Stimulated activated naive B cell treated with anti-CD40 and anti-IgM and Interleukin-4, amounts not matched to agents 10 μg/mL and 1 μg/mL and 100 μg/mL, for 72 hours (primary cell): ENCODE measurements around the gene PRRC2B.

Experiments
- ATAC-seq, 2 donors: fragments of 150-1000 bp; cut with Tn5 transposase; replicated peaks; 2 replicates each; pipeline ENCODE4 v1.10.0; 2021; ENCODE audit warnings: moderate library complexity in 1 of 2
- DNase-seq: peaks from one replicate; pipeline ENCODE4 v3.0.0; 2021
- H3K27ac Mint-ChIP-seq: one replicate; pipeline ENCODE4 v1.8.0; 2022; ENCODE audit warnings: mild to moderate bottlenecking, mixed read lengths
- H3K27me3 Mint-ChIP-seq, 2 donors: one replicate each; pipeline ENCODE4 v1.8.0; 2022; ENCODE audit warnings: mixed read lengths in 2 of 2
- H3K36me3 Mint-ChIP-seq, 2 donors: one replicate each; pipeline ENCODE4 v1.8.0; 2022; ENCODE audit warnings: mixed read lengths in 2 of 2, mild to moderate bottlenecking in 1 of 2
- H3K4me1 Mint-ChIP-seq, 2 donors: one replicate each; pipeline ENCODE4 v1.8.0; 2022; ENCODE audit warnings: mixed read lengths in 2 of 2, mild to moderate bottlenecking in 1 of 2
- H3K4me3 Mint-ChIP-seq, 2 donors: one replicate each; pipeline ENCODE4 v1.8.0; 2022; ENCODE audit warnings: mild to moderate bottlenecking in 2 of 2, mixed read lengths in 2 of 2, moderate library complexity in 1 of 2
- H3K9me3 Mint-ChIP-seq, 2 donors: one replicate each; pipeline ENCODE4 v1.8.0; 2022; ENCODE audit warnings: mixed read lengths in 2 of 2, mild to moderate bottlenecking in 1 of 2

The PRRC2B gene

DNA sequence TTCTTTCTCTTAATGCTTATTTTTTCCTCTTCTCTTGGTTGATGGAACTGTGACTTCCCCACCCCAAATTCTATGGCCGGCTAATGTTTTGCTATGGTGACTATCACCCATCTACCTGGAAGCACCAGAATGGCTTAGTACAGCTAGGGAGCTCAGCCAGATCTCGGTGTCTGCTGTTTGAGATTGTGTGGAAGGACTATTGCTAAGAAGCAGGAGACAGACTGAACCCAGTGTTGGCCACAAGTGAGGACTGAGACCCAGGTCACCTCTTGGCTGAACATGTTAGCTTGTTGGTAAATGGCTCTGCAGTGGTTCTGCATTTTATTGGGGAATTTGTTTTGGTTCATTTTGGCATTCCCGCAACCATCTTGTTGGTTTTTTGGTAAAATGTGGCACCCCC is 2.7 kb downstream of the PRRC2B start:
- H3K4me3 Mint-ChIP-seq, result peak overlapping the region; percentile 87 to 90
- H3K27ac Mint-ChIP-seq, result peak overlapping the region; percentile 75
- H3K27me3 Mint-ChIP-seq, result no peaks in the 10 kb centered on the region
- peaks cover 39 to 63% of the 10 kb centered on the region in 2 donors for H3K4me1 Mint-ChIP-seq
- ATAC-seq, result no peak
- H3K36me3 Mint-ChIP-seq, result peaks cover 3 to 32% of the 10 kb centered on the region in 2 donors
- DNase-seq, result no peak
- H3K9me3 Mint-ChIP-seq, result no peaks in the 10 kb centered on the region

DNA sequence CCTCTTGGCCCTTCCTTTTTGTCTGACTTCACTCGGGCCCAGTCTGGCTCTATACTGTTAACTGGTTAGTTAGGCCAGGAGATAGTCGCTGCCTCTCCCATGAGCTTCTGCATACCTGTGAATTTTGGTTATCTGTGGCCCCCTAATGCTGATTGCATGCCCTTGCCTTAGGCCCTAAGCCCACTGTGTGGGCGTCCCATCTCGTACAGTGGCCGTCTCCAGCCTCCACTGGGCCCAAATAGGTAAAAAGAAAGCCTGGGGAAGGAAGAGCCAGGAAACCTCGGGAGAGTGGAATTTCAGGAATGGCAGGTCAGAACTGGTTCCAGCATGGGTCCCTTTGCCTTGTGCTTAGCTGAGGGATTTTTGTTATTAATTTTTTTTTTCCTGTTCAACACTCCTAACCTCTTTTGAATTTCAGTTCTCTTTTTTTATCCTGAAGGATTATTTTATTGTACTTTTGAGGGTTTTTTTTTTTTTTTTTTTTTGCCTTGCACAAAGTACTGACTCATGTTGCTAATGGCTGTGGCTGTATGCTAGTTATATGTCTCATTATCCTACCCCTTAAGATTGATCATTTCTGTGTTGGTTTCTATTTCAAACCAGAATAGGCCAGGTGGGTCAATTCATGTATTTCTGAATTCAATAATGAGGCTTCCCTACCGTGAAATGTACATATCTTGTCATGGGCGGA is 3.4 kb downstream of the PRRC2B start:
- Mint-ChIP-seq H3K36me3 (peaks cover 3 to 35% of the 10 kb centered on the region in 2 donors), H3K27ac (peak overlapping the region; percentile 77), H3K4me3 (peak overlapping the region; percentile 56 to 67), H3K4me1 (peaks cover 40 to 67% of the 10 kb centered on the region in 2 donors), H3K27me3 (no peaks in the 10 kb centered on the region), H3K9me3 (no peaks in the 10 kb centered on the region)
- DNase-seq, result no peak
- no peak for ATAC-seq

DNA sequence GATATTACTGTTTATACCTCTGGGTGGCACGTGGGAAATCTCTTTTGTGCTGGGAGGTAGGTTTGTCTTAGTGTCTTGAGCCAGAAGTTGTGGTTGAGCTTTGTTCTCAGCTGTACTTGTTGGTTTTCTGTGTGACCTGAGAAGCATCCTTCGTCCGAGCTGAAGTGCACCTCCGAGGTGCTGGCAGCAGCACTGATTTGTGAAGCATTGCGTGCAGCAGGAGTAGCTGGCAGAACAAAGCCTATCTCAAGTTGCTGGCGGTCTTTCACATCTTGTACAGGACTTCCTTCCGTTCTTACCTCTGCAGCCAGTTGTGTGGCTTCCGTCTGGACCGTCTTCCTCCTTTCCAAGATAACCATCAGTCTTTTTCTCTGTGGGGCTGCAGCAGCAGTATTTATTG is 4.3 kb downstream of the PRRC2B start:
- H3K36me3 Mint-ChIP-seq, result peaks cover 11 to 43% of the 10 kb centered on the region in 2 donors
- ATAC-seq (peak in 1 of 2 donors; percentile 6), DNase-seq (peak; percentile 17)
- no peaks in the 10 kb centered on the region for H3K27me3 Mint-ChIP-seq
- H3K4me3 Mint-ChIP-seq, result peak overlapping the region; percentile 56 to 67
- peaks cover 47 to 74% of the 10 kb centered on the region in 2 donors for H3K4me1 Mint-ChIP-seq
- peak overlapping the region; percentile 77 for H3K27ac Mint-ChIP-seq
- H3K9me3 Mint-ChIP-seq, result no peaks in the 10 kb centered on the region

DNA sequence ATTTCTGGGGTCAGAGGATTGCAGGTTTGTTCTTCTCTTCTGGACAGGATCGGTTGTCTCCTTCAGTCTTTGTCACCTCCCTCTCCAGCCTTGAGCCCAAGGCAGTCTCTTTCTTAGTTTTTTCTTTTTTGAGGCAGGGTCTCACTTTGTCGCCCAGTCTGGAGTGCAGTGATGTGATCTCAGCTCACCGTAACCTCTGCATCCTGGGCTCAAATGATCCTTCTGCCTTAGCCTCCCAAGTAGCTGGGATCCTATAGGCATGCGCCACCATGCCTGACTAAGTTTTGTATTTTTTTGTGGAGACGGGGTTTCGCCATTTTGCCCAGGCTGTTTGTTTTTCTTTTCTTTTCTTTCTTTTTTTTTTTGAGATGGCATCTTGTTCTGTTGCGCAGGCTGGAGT is 6.1 kb downstream of the PRRC2B start:
- Mint-ChIP-seq H3K36me3 (peaks cover 13 to 44% of the 10 kb centered on the region in 2 donors), H3K9me3 (no peaks in the 10 kb centered on the region), H3K4me1 (peaks cover 49 to 83% of the 10 kb centered on the region in 2 donors), H3K27me3 (no peaks in the 10 kb centered on the region), H3K4me3 (no peak overlapping the region), H3K27ac (peak overlapping the region; percentile 43)
- DNase-seq, result no peak
- no peak for ATAC-seq

DNA sequence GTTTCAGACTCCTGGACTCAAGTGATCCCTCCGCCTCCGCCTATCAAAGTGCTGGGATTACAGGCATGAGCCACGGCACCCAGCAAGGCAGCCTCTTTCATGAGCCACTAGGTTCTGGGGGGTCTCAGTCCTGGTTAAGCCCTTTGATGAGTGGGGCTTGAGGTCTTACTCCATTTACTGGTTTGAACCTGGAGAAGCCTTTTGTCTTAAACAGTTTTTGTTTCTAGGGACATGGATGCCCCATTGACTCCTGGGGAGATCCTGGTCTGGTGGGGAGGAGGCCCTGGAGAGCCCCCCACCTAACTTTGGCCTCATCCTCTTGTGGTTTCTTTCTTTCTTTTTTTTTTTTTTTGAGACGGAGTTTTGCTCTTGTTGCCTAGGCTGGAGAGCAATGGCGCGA is 6.7 kb downstream of the PRRC2B start:
- ATAC-seq (no peak), DNase-seq (no peak)
- Mint-ChIP-seq H3K27ac (peak overlapping the region; percentile 80), H3K4me3 (no peak overlapping the region), H3K27me3 (no peaks in the 10 kb centered on the region), H3K4me1 (peaks cover 51 to 83% of the 10 kb centered on the region in 2 donors), H3K9me3 (no peaks in the 10 kb centered on the region), H3K36me3 (peaks cover 15 to 42% of the 10 kb centered on the region in 2 donors)

DNA sequence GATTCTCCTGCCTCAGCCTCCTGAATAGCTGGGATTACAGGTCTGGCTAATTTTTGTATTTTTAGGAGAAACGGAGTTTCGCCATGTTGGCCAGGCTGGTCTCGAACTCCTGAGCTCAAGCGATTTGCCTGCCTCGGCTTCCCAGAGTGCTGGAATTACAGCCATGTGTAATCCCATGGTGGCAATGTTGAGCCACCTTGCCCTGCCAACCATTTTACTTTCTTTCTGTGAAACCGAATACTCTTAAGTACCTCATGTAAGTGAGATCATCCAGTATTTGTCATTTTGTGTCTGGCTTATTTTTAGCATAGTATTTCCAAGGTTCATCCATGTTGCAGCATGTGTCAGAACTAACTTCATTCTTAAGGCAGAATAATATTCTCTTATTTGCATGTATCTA is 8.2 kb downstream of the PRRC2B start:
- H3K27ac Mint-ChIP-seq, result peak overlapping the region; percentile 9
- H3K4me3 Mint-ChIP-seq, result no peak overlapping the region
- H3K36me3 Mint-ChIP-seq, result peaks cover 17 to 42% of the 10 kb centered on the region in 2 donors
- no peaks in the 10 kb centered on the region for H3K27me3 Mint-ChIP-seq
- ATAC-seq, result no peak
- no peaks in the 10 kb centered on the region for H3K9me3 Mint-ChIP-seq
- no peak for DNase-seq
- H3K4me1 Mint-ChIP-seq, result peaks cover 54 to 83% of the 10 kb centered on the region in 2 donors

DNA sequence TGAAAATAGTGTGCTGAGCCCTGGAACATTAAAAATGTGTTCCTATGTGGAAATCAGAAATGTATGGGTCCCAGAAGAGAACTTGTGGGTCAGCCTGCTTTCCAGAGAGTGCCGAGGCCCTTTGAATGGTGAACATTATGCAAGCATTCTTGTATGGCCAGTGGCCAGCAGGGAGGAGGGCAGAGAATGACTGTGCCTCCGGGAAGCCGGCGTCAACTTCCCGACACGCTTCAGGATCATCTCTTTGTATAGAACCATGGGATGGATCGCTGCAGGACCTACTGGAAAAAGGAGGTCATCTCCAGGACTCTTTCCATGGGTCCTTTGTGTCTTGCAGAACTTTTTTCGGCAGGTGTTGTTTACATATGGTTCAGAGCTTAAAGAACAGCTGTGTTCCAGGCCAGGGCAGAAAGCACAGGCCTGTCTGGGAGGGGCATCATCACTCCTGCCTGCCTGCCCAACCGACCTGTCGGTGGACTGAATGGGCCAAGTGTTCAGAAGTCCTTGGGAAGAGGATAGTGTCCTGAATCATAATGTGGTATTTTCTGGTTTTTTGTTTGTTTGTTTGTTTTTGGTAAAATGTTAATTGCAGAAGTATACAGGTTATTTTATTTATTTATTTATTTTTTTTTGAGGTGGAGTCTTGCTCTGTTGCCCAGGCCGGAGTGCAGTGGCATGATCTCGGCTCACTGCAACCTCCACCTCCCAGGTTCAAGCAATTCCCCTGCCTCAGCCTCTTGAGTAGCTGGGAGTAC is 9.0 kb downstream of the PRRC2B start:
- H3K4me1 Mint-ChIP-seq, result peaks cover 56 to 83% of the 10 kb centered on the region in 2 donors
- DNase-seq (no peak), ATAC-seq (no peak)
- H3K9me3 Mint-ChIP-seq, result no peaks in the 10 kb centered on the region
- peaks cover 17 to 38% of the 10 kb centered on the region in 2 donors for H3K36me3 Mint-ChIP-seq
- peak overlapping the region; percentile 71 for H3K27ac Mint-ChIP-seq
- H3K4me3 Mint-ChIP-seq, result peak overlapping the region; percentile 39 to 49
- no peaks in the 10 kb centered on the region for H3K27me3 Mint-ChIP-seq

DNA sequence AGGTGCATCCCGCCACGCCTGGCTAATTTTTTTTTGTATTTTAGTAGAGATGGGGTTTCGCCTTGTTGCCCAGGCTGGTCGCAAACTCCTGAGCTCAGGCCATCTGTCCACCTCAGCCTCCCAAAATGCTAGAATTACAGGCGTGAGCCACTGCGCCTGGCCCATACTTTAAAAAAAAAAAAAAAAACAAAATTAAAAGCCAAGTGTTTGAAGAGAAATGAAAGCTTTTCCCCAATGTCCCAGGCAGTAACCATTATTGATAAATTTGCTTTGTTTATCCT is 9.5 kb downstream of the PRRC2B start:
- Mint-ChIP-seq H3K27me3 (no peaks in the 10 kb centered on the region), H3K36me3 (peaks cover 17 to 33% of the 10 kb centered on the region in 2 donors), H3K27ac (no peak overlapping the region), H3K9me3 (no peaks in the 10 kb centered on the region), H3K4me1 (peaks cover 54 to 83% of the 10 kb centered on the region in 2 donors), H3K4me3 (no peak overlapping the region)
- no peak for DNase-seq
- ATAC-seq, result no peak

DNA sequence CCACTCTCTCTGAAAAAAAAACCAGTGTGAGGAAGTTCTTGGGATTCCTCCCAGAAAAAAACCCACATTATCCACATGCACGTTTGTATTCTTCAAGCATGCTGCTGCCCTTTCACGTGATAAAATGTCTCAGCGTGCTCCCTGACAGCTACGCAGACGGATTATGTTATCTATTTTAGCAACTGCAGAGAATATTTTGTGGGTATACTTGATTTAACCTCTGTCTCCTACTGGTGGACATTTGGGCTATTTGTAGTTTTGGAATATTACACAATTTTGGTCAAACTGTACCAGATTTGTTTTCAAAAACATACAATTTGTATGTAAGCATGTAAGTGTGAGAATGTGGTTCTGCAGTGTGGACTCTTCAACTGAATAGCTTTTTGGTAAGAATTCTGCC is 10.7 kb downstream of the PRRC2B start:
- no peak overlapping the region for H3K27ac Mint-ChIP-seq
- DNase-seq, result no peak
- ATAC-seq, result no peak
- no peaks in the 10 kb centered on the region for H3K27me3 Mint-ChIP-seq
- no peaks in the 10 kb centered on the region for H3K9me3 Mint-ChIP-seq
- H3K36me3 Mint-ChIP-seq, result peaks cover 17 to 31% of the 10 kb centered on the region in 2 donors
- H3K4me3 Mint-ChIP-seq, result peak overlapping the region in 1 of 2 donors; percentile 18
- H3K4me1 Mint-ChIP-seq, result peaks cover 56 to 89% of the 10 kb centered on the region in 2 donors

DNA sequence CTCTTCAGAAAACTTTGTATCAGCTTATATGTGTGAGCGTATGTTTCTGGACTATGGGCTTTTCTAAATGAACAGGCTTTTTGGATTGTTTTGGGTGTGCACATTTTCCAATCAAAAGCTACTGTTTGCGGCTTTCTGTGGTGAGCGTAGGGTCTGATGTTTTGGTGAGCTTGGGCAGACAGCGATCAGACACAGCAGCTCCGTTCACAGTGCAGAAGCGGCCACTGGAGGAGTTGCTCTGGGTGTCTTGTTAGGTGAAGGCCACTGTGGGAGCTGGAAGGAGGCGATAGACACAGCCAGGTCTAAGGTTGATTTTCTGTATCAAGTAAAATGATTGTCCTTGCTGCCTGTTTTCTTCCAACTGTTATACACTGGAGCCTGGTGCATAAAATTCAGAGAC is 11.1 kb downstream of the PRRC2B start:
- Mint-ChIP-seq H3K9me3 (no peaks in the 10 kb centered on the region), H3K36me3 (peaks cover 17 to 30% of the 10 kb centered on the region in 2 donors), H3K4me3 (peak overlapping the region in 1 of 2 donors; percentile 18), H3K27ac (peak overlapping the region; percentile 44), H3K27me3 (no peaks in the 10 kb centered on the region), H3K4me1 (peaks cover 57 to 89% of the 10 kb centered on the region in 2 donors)
- no peak for DNase-seq
- no peak for ATAC-seq

DNA sequence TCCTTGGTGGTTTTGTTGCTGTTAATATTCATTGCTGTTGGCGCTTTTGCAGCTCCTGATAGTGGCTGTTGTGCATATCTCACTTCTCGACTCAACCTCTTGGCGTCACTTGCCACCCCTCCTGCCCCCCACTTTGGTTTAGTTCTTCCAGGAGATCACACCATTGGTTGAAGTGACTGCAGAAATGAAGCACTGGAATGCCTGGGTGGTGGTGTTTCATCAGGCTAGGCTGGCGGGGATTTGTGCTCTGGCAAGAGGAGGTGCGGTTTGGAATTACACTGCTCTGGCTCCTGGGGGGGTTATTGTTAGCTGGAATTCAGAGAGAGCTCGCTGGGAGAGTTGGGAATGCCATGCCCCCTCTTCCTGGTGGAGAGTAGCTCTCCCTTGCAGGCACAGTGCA is 11.5 kb downstream of the PRRC2B start:
- no peaks in the 10 kb centered on the region for H3K27me3 Mint-ChIP-seq
- no peaks in the 10 kb centered on the region for H3K9me3 Mint-ChIP-seq
- H3K36me3 Mint-ChIP-seq, result peaks cover 18 to 30% of the 10 kb centered on the region in 2 donors
- peak overlapping the region; percentile 11 to 21 for H3K4me3 Mint-ChIP-seq
- H3K4me1 Mint-ChIP-seq, result peaks cover 61 to 89% of the 10 kb centered on the region in 2 donors
- ATAC-seq (no peak), DNase-seq (no peak)
- H3K27ac Mint-ChIP-seq, result peak overlapping the region; percentile 62

DNA sequence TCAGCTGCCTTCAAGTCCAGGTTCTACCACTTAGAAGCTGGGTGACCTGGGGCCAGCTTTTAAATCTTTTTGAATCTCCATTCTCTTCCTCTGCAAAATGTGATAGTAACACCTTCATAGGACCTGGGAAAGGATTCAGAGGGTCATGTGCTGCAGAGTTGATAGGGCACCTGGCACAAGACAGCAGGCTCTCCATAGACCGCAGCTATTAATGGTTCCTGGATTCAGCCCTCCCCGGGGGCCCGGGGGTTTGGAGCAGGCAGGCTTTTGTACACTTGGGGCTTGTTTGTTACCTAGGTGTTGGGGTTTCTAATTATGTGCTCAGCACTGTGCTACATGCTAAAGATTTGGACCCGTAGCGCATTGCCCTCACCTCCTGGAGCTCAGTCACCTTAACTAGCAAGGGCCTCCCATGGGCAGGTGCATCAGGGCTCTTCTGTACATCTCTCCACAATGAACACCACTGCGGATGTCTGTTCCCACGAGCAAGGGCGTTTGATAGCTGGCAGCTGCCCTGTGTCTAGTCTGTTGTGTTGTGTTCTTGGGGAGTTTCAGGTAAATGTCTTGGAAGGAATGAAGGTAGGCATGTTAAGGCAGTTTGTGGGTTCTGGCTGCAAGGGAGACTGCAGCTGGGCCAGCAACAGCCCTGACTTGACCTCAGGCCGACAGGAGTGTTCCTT is 12.1 kb downstream of the PRRC2B start:
- Mint-ChIP-seq H3K27ac (peak overlapping the region; percentile 57), H3K36me3 (peaks cover 18 to 28% of the 10 kb centered on the region in 2 donors), H3K27me3 (no peaks in the 10 kb centered on the region), H3K4me3 (peak overlapping the region; percentile 17 to 43), H3K4me1 (peaks cover 63 to 90% of the 10 kb centered on the region in 2 donors), H3K9me3 (no peaks in the 10 kb centered on the region)
- DNase-seq (no peak), ATAC-seq (no peak)

DNA sequence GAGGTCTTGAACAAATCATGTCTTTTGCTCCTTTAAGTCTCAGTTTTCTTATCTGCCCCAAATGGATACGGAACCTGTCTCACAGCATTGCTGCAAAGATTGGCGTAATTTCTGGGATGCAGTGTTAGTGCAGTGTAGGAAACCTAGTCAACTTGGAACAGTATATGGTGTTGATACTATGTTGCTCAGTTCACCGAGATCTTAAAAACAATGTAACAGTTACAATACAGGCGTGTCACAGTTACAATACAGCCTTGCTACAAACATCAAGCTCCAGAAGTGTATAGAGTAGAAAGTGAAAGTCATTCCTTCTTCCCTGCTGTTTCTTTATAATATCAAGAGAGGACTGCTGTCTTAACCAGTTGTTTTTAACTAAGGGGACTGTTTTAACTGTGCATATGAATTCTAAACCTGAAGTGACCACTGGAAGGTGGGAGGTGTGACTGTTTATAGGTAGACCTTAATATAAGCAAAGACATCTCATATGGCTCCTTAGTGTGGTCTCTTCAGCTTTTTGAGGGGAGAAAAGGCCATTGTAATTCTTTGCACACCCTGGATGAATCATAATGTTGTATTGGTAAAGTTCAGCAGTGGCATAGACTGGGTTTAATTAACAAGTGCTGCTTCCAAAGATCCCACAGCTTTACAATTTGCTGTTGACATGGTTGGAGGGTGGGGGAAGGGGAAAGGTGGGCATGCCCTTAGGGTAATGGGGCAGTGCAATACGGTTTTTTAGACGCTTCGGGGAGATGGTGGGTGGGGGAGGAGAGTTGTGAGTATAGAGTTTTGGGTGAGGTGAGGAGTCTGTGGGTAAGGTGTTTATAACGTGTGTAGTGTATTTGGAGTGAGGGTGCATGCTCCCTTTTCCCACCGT is 12.9 kb downstream of the PRRC2B start:
- peak in 1 of 2 donors; percentile 16 for ATAC-seq
- Mint-ChIP-seq H3K9me3 (no peaks in the 10 kb centered on the region), H3K4me3 (peak overlapping the region; percentile 17 to 43), H3K27ac (peak overlapping the region; percentile 63), H3K4me1 (peaks cover 64 to 90% of the 10 kb centered on the region in 2 donors), H3K36me3 (peaks cover 15 to 28% of the 10 kb centered on the region in 2 donors), H3K27me3 (no peaks in the 10 kb centered on the region)
- DNase-seq, result no peak
